ENCODE data around the gene SARDH.

DNA sequence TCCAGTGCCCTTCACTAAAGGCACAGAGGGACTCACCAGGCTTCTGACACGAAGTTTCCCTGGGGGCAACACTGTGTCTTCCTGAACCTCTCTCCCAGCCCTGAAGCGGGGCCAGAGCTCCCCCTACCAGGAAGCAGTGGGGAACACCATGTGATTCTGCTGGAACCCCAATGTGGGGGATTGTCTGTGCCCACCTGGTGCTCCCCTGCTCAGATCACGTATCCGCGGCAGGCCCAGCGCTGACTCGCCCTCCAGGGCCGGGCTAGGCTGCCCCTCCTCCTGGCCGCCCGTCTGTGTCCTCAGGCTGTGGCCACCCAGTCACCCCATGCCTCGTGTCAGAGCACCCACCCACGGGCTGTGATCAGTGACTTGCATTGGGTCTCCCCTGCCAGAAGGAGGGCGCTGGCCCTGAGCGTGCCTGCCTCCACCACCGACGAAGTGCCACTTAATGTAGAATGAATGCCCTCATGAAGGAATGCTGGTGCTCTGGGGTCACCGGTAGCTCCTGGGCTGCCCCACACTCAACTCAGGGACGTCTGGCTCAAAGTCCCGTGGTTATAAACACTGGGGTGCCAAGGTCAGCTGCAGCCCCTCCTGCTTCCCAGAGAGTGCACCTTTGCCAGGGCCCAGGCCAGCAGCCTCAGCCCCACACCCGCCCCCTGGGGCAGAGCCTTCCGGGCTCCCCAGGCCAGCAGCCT is 22.1 kb downstream of the SARDH start:
- TF ChIP-seq, protein P1, sequence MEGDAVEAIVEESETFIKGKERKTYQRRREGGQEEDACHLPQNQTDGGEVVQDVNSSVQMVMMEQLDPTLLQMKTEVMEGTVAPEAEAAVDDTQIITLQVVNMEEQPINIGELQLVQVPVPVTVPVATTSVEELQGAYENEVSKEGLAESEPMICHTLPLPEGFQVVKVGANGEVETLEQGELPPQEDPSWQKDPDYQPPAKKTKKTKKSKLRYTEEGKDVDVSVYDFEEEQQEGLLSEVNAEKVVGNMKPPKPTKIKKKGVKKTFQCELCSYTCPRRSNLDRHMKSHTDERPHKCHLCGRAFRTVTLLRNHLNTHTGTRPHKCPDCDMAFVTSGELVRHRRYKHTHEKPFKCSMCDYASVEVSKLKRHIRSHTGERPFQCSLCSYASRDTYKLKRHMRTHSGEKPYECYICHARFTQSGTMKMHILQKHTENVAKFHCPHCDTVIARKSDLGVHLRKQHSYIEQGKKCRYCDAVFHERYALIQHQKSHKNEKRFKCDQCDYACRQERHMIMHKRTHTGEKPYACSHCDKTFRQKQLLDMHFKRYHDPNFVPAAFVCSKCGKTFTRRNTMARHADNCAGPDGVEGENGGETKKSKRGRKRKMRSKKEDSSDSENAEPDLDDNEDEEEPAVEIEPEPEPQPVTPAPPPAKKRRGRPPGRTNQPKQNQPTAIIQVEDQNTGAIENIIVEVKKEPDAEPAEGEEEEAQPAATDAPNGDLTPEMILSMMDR (IDR thresholded peaks at IDR 0.05) = peak in 2 of 6 experiments; percentile 14 to 17
- no peak for TF ChIP-seq POLR2A (IDR thresholded peaks at IDR 0.05)

Data from esophagus squamous epithelium (tissue), 4 donors.